Measurements from ENCODE around the gene CCZ1.
"Not testable (repeated sequence)": the region's sequence is repeated elsewhere in the genome, so short reads cannot be mapped to it uniquely, and the experiment has no call there.

DNA sequence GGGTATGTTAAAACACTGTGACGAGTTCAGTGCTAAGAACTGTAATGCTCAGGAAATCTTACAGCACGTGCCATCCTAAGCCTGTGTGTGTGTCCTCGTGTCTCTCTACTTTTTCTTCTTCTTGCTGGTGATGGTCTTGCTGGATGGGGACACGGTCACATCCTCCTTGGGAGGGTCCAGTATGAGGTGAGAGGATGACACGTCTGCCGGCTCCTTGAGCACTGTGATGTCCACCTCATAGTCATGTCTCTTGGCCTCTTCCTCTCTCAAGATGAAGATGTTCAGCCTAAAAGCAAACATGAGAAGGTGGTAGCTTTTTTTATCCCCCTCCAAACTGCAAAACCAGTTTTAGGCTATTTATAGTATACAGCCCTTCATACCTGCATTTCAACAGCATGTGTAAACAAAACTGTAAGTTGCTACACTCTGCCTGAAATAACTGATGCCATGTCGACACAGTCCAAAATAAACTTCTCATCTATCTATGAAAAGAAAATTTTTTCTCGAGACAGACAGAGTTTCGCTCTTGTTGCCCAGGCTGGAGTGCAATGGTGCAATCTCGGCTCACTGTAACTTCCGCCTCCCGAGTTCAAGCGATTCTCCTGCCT is 27.8 kb downstream of the CCZ1 start:
- not testable (repeated sequence) for TF ChIP-seq CTCF (IDR thresholded peaks at IDR 0.05; ENCODE audit: low read depth, low read length, poor library complexity, severe bottlenecking); EZH2phosphoT487 (IDR thresholded peaks at IDR 0.05; ENCODE audit: borderline replicate concordance, low read length)
